GM12801 (cell line): ENCODE measurements around the gene INHBC.

Source experiments
- TF ChIP-seq, protein P1 (sequence below): IDR thresholded peaks from one replicate; pipeline ENCODE4 v1.5.1; 2011; ENCODE audit warnings: control low read depth; ENCODE audit not compliant: insufficient read length; ENCODE audit errors: extremely low read depth

Gene INHBC

DNA sequence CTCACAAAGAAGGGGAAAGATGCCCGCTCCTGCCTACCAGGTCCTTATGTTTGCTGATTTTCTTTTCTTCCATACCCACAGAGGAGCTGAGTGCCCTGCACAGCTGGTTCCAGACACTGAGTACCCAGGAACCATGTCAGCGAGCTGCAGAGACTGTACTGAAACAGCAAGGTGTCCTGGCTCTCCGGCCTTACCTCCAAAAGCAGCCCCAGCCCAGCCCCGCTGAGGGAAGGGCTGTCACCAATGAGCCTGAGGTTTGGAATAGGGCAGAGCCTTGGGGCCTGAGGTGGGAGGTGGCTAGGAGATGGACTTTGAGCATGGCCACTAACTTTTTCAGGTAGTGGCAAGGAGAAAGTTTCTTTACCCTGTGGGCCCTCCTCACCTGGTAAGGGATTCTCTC, 55.5 kb downstream of the INHBC start:
- TF ChIP-seq, protein P1, sequence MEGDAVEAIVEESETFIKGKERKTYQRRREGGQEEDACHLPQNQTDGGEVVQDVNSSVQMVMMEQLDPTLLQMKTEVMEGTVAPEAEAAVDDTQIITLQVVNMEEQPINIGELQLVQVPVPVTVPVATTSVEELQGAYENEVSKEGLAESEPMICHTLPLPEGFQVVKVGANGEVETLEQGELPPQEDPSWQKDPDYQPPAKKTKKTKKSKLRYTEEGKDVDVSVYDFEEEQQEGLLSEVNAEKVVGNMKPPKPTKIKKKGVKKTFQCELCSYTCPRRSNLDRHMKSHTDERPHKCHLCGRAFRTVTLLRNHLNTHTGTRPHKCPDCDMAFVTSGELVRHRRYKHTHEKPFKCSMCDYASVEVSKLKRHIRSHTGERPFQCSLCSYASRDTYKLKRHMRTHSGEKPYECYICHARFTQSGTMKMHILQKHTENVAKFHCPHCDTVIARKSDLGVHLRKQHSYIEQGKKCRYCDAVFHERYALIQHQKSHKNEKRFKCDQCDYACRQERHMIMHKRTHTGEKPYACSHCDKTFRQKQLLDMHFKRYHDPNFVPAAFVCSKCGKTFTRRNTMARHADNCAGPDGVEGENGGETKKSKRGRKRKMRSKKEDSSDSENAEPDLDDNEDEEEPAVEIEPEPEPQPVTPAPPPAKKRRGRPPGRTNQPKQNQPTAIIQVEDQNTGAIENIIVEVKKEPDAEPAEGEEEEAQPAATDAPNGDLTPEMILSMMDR = no peak

DNA sequence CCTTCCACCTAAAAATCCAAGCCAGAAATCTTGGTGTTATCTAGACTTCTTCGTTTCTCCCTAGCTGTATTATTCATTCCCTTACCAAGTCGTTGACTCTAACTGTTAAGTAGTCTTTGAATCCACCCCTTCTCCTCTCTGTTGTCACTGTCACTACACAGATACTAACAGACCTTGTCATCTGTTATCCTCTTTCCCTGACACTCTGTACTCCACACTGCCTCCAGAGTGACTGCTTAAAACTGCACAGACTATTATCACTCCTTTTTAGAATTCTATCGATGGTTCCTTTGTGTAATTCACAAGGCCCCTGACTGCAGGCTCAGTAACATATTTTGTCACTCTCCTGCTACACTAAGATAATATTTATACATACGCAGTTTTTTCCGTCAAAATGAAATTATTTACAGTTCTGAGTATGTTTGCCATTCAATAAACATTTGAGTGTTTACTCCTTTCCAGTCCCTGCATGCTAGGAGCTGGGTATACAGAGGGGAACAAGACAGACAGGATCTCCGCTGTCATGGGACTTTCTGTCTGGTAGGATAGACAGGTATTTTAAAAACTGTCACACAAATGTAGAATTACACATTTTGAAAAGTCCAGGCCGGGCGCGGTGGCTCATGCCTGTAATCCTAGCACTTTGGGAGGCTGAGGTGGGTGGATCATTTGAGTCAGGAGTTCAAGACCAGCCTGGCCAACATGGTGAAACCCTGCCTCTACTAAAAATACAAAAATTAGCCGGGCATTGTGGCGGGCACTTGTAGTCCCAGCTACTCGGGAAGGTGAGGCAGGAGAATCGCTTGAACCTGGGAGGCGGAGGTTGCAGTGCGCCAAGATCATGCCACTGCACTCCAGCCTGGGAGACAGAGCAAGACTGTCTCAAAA, 57.1 kb downstream of the INHBC start:
- TF ChIP-seq, protein P1 = no peak

DNA sequence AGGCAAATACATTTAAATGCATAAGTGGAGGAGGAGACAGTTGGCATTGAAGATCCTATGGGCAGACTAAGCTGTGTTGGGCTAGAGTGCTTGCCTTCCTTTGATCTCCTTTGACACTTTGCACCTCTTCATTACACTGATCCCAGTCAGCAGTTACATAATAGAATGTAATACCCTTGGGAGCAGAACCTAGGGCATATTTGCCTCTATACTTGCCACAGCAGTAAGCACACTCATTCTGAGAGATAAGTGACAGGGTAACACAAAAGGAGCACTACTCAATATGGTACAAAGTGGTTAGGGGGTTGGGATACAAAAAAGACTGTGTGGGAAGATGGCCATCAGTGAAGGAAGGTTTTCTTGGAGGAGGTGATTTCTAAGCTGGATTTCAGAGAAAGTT, 62.2 kb downstream of the INHBC start:
- TF ChIP-seq, protein P1 = no peak

DNA sequence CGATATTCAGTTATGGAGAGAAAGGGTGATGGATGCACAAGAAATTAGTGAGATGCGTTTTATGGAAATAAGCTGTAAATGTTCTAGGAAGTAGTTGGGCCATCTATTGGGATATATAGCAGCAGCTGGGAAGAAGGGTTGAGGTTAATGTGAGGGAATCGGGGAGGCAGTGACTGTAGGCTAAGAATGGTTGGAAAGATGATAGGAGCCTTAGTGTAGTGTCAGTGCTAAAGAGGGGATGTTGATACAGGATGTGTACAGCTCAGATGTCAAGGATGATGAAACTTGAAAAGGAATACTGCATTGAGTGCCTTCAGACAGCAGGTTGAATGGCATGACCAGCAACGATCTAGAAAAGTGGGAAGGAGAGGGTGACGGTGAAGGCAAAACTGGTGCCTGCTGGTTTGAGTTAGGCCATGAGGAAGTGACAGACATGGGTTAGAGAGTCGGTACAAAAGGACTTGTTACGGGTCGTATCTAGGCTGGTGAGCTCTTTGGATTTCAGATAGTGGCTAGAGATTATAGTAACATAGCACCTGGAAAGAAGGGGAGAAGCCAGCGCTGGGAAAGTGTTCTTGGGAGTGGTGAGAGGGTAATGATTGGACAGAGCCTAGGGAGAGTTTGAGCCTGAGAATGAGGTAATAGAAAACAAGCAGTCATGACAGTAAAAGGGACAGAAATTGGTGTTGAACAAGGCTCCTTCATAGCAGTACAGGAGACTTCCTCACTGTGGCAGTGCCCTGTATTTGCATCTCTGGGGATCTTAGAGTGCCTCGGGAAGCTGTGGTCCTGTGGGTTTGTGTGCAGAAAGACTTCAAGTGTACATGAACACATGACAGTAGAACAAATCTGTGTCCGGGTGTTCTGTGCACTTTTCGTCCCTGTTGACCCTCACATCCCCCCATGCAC, 62.9 kb downstream of the INHBC start:
- TF ChIP-seq, protein P1 = no peak

DNA sequence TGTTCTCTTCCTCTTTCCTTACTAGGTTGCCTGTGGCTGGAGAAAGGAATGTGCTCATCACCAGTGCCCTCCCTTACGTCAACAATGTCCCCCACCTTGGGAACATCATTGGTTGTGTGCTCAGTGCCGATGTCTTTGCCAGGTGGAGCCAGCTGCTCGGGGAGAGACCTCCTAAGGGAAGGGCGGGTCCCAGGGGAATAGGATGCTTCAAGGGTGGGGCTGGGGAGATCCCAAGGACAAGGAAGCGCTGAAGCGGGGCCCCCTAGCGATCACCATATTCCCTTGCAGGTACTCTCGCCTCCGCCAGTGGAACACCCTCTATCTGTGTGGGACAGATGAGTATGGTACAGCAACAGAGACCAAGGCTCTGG, 63.5 kb downstream of the INHBC start:
- TF ChIP-seq, protein P1 = no peak

DNA sequence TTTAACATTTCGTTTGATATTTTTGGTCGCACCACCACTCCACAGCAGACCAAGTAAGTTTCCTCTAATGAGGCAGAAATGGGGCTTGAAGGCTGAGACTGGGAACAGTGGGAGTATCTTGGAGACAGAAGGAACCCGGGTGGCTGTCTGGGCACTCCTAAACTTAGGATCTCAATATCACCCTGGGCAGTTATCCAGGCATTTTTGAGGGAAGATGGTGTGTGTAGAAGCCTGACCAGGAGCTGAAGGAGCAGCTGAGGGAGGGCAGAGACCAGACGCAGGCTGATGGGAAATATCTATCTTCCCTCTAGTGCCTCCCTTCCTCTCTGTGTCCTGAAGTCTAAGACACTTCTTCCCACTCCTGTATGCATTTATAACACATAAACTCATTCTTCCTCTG, 64.0 kb downstream of the INHBC start:
- TF ChIP-seq, protein P1 = no peak

DNA sequence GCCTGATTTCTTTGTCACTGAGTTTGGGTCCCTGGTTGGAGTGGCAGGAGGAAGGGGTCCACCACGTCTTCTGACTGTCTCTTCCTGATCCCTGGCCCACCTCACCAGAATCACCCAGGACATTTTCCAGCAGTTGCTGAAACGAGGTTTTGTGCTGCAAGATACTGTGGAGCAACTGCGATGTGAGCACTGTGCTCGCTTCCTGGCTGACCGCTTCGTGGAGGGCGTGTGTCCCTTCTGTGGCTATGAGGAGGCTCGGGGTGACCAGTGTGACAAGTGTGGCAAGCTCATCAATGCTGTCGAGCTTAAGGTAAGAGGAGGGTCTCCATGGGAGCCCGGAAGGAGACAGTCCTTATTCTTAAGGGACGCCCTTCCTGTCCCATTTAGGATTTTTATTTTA, 65.6 kb downstream of the INHBC start:
- TF ChIP-seq, protein P1 = no peak
